Mucosa of descending colon (tissue), 3 donors: ENCODE results near the gene ALPI. TPM values are rescaled to one million over a fixed set of nuclear protein-coding genes. Genes with fewer than 3 reads are reported as not detected.

Experiments
- ATAC-seq: fragments of 200-7000 bp; cut with Tn5 transposase; one replicate; pipeline ENCODE4 v1.9.1; 2020; ENCODE audit warnings: mild to moderate bottlenecking, moderate library complexity
- DNase-seq, 3 donors: peaks; one replicate each; pipeline ENCODE4 v3.0.0-alpha.2; 2020
- H3K36me3 ChIP-seq: fragments of 200-600 bp; one replicate; pipeline ENCODE4 v1.8.0; 2021; ENCODE audit warnings: low read depth, mild to moderate bottlenecking
- H3K4me1 ChIP-seq: fragments of 200-600 bp; one replicate; pipeline ENCODE4 v1.8.0; 2021; ENCODE audit warnings: low read depth, mild to moderate bottlenecking
- H3K4me3 ChIP-seq: fragments of 200-600 bp; one replicate; pipeline ENCODE4 v1.8.0; 2021; ENCODE audit warnings: mild to moderate bottlenecking
- H3K9me3 ChIP-seq: fragments of 200-600 bp; one replicate; pipeline ENCODE4 v1.8.0; 2021; ENCODE audit warnings: mild to moderate bottlenecking
- intact Hi-C, 2 donors: fragments of 100-400 bp; cut with DNase I in 1 of 2; cut with micrococcal nuclease in 1 of 2; formaldehyde crosslinking; loops; one replicate each; pipeline versions ENCODE4 v1.11.0 to v1.11.1; 2022; cut with DNase I, micrococcal nuclease
- total RNA-seq, 3 donors: library from RNA; stranded (reverse); fragmentation: NEBNext Ultra II Directional in 2 of 3; extraction: Animal tissue kit (Norgen Biotek cat#: 25700) in 2 of 3; gene quantifications; one replicate each; pipeline versions ENCODE4 v1.2.1 to v1.2.4, GENCODE V29; 2021 to 2023
- TF ChIP-seq, protein P1 (sequence below): fragments of 200-600 bp; IDR thresholded peaks from one replicate; pipeline ENCODE4 v1.8.0; 2022; ENCODE audit warnings: antibody characterized with exemption, mild to moderate bottlenecking
- donor health status: DM: no; HTN: no; CAD: no; lungs with moderate emphysema.
- donor health status: DM: no; HTN: no; CAD: no.
- donor health status: DM: no; HTN: yes; CAD: no.

Gene ALPI
- total RNA-seq, 3 donors from 2014 or later = 8.5 to 24.6 (median 24.4) TPM

- peaks cover 5% of the 10 kb centered on the region for H3K4me1 ChIP-seq
- DNase-seq (peak in 1 of 3 donors; percentile 2), ATAC-seq (no peak)
- H3K9me3 ChIP-seq = no peaks in the 10 kb centered on the region
- intact Hi-C loops = no loop called here
- H3K4me3 ChIP-seq = no peak overlapping the region
- TF ChIP-seq, protein P1, sequence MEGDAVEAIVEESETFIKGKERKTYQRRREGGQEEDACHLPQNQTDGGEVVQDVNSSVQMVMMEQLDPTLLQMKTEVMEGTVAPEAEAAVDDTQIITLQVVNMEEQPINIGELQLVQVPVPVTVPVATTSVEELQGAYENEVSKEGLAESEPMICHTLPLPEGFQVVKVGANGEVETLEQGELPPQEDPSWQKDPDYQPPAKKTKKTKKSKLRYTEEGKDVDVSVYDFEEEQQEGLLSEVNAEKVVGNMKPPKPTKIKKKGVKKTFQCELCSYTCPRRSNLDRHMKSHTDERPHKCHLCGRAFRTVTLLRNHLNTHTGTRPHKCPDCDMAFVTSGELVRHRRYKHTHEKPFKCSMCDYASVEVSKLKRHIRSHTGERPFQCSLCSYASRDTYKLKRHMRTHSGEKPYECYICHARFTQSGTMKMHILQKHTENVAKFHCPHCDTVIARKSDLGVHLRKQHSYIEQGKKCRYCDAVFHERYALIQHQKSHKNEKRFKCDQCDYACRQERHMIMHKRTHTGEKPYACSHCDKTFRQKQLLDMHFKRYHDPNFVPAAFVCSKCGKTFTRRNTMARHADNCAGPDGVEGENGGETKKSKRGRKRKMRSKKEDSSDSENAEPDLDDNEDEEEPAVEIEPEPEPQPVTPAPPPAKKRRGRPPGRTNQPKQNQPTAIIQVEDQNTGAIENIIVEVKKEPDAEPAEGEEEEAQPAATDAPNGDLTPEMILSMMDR = no peak
- no peaks in the 10 kb centered on the region for H3K36me3 ChIP-seq
These were observed 32.9 kb downstream of the ALPI start for GRCh38 chr2:232488721-232489300.

DNA sequence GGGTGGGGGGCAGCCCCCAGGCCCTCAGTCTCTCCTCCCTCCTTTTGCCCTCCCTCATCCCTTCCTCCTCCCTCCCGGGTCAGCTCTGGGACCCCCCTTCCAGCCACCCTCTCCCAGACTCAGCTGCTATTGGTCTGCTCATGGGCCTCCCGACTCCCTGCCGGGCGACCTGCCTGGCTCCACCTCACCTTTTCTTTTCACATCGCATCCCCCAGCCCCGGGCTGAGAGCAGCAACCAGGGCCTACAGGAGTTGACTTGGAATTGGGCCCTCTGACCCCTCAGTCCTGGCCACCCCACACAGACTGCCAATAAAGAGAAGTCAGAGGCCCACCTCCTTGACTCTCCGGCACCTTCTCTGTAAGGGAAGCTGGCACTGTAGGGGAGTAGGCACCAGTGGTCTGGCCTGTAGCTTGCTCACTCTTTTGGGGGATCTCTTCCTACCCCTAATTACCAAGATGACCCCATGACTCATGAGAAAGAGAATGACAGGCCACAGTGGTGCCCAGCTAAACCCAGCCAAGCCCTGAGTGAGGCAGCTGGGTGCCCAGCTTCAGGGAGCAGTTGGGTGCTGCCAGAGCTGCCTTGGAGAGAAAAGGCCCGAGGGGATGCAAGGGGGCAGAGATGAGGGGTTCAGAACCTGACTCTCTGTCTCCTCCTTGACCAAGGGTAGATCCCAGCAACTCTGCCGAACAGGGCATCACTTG is 33.7 kb downstream of the ALPI start:
- intact Hi-C loops = no loop called here
- H3K4me3 ChIP-seq = no peak overlapping the region
- DNase-seq (peak in 1 of 3 donors; percentile 5), ATAC-seq (no peak)
- TF ChIP-seq, protein P1 = no peak
- no peaks in the 10 kb centered on the region for H3K9me3 ChIP-seq
- no peaks in the 10 kb centered on the region for H3K36me3 ChIP-seq
- H3K4me1 ChIP-seq = peaks cover 5% of the 10 kb centered on the region

DNA sequence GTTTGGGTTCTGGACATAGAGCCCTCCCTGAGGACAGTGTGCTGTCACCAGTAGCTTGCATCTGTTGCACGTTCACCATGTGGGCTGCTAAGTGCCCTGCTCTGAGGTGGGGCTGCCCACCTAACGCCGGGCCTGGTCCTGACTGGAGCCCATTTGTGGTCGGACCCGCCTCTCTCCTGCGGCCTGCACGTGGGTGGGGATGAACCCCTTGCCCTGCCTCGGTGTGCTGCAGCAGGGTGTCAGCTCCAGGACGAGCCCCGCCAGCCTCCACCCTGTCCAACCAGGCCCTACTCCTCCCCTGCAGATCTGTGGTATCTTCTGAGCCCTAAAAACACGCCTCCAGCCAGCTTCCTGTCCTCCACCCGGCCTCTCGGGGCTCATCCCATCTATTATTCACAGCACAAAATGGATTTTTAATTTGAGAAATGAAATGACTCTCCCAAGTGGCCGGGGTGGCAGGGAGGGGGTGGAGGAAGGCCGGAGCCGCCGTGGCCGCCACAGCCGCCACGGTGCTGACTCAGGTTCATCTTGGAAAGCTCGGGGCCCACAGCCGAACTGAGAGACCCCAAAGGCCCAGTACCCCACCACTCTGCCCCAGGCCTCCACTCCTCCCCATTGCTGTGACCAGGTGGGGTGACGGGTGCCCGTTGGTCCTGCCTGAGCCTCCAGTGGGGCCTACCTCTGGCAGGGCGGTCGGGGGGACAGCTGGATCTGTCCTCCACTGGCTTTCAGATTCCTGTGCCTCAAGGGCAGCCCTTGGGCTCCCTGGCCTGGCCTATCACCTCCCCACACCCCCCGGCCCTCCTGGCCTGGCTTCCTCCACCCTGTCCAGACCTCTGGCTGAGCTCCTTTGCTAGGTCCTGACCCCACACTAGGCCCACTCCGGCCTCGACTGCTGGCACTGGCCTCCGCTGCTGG is 34.5 kb downstream of the ALPI start:
- no peak for ATAC-seq
- H3K9me3 ChIP-seq = no peaks in the 10 kb centered on the region
- H3K36me3 ChIP-seq = no peaks in the 10 kb centered on the region
- intact Hi-C loops = no loop called here
- peak in 2 of 3 donors; percentile 7 to 39 for DNase-seq
- H3K4me3 ChIP-seq = no peak overlapping the region
- H3K4me1 ChIP-seq = peaks cover 5% of the 10 kb centered on the region
- TF ChIP-seq, protein P1 = no peak

DNA sequence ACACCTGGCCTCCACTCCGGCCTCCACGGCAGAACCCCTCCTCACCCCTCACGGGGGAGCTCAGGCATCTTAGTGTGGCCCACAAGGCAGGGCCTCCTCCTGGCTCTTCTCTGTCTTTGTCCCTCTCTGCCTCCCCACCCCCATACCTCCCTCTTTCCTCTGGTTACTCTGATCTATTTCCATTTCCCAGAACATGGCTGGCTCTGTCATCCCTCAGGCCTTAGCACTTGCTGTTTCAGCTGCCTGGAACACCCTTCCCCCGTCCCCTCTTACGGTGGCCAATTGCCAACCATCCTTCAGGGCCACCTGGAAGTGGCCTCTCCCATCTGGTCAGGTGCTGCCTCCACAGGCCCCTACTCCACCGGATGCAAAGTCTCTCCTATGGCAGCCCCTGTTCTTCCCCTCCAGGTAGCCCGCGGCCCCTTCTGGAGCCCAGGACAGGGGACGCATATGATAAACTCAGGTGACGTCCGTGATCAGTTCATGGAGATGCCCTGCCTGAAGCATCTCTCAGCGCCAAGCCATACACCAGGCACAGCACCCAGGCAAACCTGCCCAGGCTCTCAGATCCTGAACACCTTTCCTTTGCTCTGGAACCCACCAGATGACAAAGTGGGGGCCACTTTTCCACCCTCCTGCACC is 35.3 kb downstream of the ALPI start:
- H3K36me3 ChIP-seq = no peaks in the 10 kb centered on the region
- TF ChIP-seq, protein P1 = no peak
- ATAC-seq (no peak), DNase-seq (peak in 1 of 3 donors; percentile 6)
- H3K4me3 ChIP-seq = no peak overlapping the region
- intact Hi-C loops = no loop called here
- H3K9me3 ChIP-seq = no peaks in the 10 kb centered on the region
- H3K4me1 ChIP-seq = peaks cover 5% of the 10 kb centered on the region

DNA sequence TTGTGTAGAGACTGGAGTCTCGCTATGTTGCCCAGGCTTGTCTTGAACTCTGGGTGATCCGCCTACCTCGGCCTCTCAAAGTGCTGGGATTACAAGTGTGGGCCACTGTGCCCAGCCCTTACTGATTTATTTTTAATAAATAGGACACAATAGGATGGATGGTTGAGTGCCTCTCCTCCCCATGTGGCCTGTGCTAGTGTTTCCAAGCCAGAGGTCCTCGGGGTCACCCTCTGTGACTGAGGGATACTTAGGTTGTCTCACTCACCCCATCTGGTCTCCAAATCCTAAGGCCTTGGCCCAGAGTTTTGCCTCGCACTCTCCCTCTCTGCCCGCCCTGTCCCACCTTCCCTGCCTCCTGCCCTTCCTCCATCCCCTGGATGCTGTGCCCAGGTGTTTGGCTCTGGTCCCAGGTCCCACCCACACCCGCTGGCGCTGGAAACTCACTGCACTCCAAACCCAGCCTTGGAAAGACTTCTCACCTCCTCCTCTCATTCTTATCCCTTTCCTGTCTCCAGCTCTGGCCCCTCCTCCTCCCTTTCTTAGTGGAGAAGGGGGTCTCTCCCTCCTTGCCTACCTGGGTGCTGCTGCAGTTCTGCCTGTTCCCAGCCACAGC is 36.4 kb downstream of the ALPI start:
- Histone ChIP-seq H3K36me3 (no peaks in the 10 kb centered on the region), H3K4me1 (no peaks in the 10 kb centered on the region), H3K4me3 (no peak overlapping the region), H3K9me3 (no peaks in the 10 kb centered on the region)
- intact Hi-C loops = no loop called here
- TF ChIP-seq, protein P1 = no peak
- DNase-seq (peak in 1 of 3 donors; percentile 5), ATAC-seq (no peak)
